OCI-LY1 (cell line): ENCODE data around the gene PXK.

ENCODE experiments used
- EZH2 ChIP-seq: fragments of 200-600 bp; sonication (generic), shearing (Covaris generic); IDR thresholded peaks from 2 replicates; pipeline ENCODE4 v1.8.0; 2017; ENCODE audit warnings: borderline replicate concordance, mixed run types, mild to moderate bottlenecking, antibody characterized with exemption, low read length, moderate library complexity, mixed read lengths
- TF ChIP-seq, protein P1 (sequence below): fragments of 200-600 bp; sonication (generic), shearing (Covaris generic); IDR thresholded peaks from 2 replicates; pipeline ENCODE4 v1.5.1; 2017; ENCODE audit warnings: mild to moderate bottlenecking, antibody characterized with exemption, low read length, moderate library complexity, mixed read lengths

DNA sequence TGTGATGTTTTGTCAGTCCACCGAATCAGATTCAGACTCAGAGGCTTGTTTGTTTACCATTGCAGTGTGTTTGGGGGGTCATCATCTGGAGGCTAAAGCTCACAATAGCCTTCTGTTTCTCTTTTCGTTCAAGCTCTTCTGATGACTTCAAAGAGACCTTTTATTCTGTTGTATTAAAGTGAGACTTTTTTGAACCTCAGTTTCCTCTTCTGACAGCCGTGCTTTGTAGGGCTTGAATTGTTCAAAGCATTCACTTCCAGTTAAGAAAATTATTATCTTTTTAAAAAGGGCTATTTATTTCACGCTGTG, 1.3 kb downstream of the PXK start:
- TF ChIP-seq, protein P1, sequence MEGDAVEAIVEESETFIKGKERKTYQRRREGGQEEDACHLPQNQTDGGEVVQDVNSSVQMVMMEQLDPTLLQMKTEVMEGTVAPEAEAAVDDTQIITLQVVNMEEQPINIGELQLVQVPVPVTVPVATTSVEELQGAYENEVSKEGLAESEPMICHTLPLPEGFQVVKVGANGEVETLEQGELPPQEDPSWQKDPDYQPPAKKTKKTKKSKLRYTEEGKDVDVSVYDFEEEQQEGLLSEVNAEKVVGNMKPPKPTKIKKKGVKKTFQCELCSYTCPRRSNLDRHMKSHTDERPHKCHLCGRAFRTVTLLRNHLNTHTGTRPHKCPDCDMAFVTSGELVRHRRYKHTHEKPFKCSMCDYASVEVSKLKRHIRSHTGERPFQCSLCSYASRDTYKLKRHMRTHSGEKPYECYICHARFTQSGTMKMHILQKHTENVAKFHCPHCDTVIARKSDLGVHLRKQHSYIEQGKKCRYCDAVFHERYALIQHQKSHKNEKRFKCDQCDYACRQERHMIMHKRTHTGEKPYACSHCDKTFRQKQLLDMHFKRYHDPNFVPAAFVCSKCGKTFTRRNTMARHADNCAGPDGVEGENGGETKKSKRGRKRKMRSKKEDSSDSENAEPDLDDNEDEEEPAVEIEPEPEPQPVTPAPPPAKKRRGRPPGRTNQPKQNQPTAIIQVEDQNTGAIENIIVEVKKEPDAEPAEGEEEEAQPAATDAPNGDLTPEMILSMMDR, result no peak
- TF ChIP-seq EZH2, result no peak
